Bronchial epithelial cell (primary cell): ENCODE measurements around the gene BIRC5. TPM values are rescaled to one million over a fixed set of nuclear protein-coding genes. Genes with fewer than 3 reads are reported as not detected.

Experiments used
- DNase-seq: peaks from one replicate; pipeline ENCODE4 v3.0.0-alpha.2; 2010; ENCODE audit warnings: low read depth
- FAIRE-seq: peaks from 2 replicates; lab custom pipeline; 2011; peaks lifted over from hg19 to GRCh38; lab: Jason Lieb, UNC
- H3K27me3 ChIP-seq: 2 replicates; pipeline ENCODE4 v1.5.1; 2011; ENCODE audit warnings: low read length; ENCODE audit not compliant: control insufficient read depth, insufficient read depth
- H3K36me3 ChIP-seq: 2 replicates; pipeline ENCODE4 v1.5.1; 2011; ENCODE audit warnings: low read length; ENCODE audit not compliant: control insufficient read depth, insufficient read depth
- H3K4me3 ChIP-seq: 2 replicates; pipeline ENCODE4 v1.5.1; 2011; ENCODE audit warnings: mild to moderate bottlenecking, low read depth, low read length, control low read depth
- total RNA-seq: library from RNA; depleted of rRNA; stranded (reverse); fragments of >200 nt; gene quantifications from 2 replicates; pipeline ENCODE4 v1.2.1, GENCODE V29; 2014
- TF ChIP-seq, protein P1 (sequence below): IDR thresholded peaks from 2 replicates; pipeline ENCODE4 v1.5.1; 2011; ENCODE audit warnings: mild to moderate bottlenecking, moderate library complexity, low read length, control low read depth, inconsistent platforms; ENCODE audit not compliant: insufficient read depth, severe bottlenecking

BIRC5 gene
- total RNA-seq, 1 donor from 2014 or later: 0.53 TPM

DNA sequence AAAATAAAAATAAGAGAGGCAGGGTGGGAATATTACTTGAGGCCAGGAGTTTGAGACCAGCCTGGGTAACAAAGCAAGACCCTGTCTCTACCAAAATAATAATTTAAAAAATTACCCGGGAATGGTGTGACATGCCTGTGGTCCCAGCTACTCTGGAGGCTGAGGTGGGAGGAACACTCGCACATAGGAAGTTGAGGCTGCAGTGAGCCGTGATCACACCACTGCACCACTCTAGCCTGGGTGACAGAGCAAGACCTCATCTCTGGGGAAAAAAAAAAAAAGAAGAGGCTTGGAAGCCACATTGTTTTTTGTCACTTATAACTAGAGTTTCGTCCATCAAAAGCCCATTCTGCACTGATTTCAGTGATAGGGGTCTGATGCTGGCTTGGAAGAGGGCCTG lies 14.1 kb downstream of the BIRC5 start:
- no peak for DNase-seq
- Histone ChIP-seq H3K27me3 (peaks cover 15% of the 10 kb centered on the region), H3K4me3 (no peak overlapping the region), H3K36me3 (peaks cover 6% of the 10 kb centered on the region)
- TF ChIP-seq, protein P1, sequence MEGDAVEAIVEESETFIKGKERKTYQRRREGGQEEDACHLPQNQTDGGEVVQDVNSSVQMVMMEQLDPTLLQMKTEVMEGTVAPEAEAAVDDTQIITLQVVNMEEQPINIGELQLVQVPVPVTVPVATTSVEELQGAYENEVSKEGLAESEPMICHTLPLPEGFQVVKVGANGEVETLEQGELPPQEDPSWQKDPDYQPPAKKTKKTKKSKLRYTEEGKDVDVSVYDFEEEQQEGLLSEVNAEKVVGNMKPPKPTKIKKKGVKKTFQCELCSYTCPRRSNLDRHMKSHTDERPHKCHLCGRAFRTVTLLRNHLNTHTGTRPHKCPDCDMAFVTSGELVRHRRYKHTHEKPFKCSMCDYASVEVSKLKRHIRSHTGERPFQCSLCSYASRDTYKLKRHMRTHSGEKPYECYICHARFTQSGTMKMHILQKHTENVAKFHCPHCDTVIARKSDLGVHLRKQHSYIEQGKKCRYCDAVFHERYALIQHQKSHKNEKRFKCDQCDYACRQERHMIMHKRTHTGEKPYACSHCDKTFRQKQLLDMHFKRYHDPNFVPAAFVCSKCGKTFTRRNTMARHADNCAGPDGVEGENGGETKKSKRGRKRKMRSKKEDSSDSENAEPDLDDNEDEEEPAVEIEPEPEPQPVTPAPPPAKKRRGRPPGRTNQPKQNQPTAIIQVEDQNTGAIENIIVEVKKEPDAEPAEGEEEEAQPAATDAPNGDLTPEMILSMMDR: no peak
- FAIRE-seq: no peak

DNA sequence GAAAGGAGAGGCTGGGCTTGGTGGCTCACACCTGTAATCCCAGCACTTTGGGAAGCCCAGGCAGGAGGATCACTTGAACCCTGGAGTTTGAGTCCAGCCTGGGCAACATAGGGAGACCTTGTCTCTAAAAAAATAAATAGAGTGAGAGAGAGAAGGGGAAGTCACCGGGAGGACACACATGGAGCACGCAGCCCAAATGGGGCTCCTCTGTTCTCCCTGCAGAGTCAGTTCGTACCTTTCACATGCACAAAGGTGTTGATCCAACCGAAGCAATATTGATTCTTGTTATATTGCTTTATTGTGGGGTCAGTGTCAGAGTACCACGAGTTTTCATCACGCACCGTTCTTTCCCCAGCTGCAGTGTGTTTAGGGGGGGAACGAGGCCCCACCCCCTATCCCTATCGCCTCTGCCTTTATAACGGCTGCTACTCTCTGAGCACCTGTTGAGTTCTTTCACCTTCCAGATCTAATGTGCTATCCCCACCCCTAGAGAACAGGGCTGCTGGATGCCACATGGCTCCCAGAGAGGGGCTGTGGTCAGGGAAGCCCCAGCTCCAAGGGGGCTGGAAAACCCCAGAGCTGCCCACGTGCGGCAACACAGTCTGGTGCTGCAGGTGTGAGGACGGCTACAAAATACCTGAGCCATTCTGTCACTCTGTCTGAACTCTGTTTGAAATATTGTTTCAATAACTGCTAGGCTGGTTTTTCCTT lies 16.4 kb downstream of the BIRC5 start:
- Histone ChIP-seq H3K36me3 (no peaks in the 10 kb centered on the region), H3K27me3 (peaks cover 15% of the 10 kb centered on the region), H3K4me3 (no peak overlapping the region)
- TF ChIP-seq, protein P1: no peak
- DNase-seq (no peak), FAIRE-seq (no peak)

DNA sequence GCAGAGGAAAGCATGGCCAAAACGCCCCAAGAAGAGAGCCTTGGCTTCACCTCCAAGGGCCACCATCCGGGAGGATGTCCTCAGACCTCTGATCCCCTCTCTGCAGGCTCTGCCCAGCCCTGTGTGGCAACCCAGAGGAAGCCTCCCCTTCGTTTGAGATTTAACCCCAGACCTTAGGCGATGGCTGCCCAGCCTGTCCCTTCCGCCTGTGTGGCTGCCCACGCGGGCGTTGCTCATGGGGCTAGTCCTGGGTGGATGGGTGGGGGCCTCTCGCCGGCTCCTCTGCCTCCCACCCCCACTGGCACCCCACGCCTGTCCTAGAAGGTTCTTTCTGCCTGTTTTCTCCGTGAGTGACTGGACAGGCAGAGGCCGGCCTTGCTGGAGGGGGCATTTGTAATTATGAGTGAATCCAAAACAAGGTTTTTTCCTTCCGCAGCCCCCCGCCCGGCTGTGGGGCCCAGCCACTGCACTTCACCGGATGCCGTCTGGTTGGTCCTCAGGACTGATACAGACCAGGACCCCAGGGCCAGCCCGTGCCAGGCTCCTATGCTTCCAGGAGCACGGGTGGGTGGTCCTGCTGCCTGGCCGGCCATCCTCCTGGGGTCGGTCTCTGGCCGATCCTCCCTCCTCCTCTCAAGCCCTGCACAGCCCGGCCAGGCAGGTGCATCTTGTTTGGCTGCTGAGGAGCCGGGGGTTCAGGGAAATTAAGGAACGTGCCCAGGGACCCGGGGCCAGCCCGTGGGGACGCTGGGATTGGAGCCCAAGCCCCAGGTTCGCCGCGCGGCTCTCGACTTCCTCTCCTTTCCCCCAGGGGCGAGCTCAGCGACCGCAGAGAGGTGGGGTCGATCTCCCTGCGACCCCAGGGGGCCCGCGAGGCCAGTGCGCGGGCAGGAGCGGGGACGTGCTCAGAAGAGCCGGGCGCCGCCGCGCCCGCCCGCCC lies 17.2 kb downstream of the BIRC5 start, which contains the start of gene TMEM235:
TSS of gene TMEM235 (plus strand) at position 636 of the 940 bp plus-strand sequence. CDS start 393 bp downstream, outside the sequence.
- peaks cover 15% of the 10 kb centered on the region for H3K27me3 ChIP-seq
- no peak within 1 kb of the TSS for H3K4me3 ChIP-seq
- no peaks in the 10 kb centered on the region for H3K36me3 ChIP-seq
- TF ChIP-seq, protein P1: no peak
- no peak for DNase-seq
- no peak for FAIRE-seq

DNA sequence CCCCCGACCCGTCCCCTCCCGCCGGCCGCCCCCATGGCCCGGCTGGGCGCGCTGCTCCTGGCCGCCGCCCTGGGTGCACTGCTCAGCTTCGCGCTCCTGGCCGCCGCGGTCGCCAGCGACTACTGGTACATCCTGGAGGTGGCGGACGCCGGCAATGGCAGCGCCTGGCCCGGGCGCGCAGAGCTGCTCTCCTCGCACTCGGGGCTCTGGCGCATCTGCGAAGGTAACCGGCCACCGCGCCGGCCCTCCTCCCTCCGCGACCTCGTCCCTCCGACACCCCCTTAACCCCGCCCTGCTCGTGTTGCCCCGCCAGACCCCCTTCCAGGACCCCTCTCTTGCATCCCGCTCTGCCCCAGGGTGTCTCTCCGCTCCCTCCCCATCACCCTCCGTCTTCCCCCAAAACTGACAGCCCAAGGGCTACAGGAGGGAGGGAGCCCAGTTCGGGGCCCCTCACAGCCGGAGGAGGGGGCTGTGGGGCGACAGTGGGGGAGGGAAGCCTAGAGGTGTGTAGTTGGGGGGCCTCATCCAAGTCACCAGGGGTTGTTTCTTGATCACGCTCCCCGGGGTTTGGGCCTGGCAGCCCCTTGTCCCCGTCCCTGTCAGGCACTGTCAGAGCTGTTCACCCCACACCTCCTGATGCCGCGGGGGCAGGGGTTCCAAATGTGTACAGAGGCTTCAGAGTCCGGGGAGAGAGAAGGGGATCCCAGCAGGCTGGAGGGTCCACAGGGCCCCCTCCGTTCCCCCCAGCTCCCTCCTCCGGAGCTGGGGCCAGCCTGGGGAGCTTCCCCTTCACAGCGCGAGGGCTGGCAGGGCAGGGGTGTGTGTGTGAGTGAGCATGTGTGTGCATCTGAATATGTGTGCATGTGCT lies 18.2 kb downstream of the BIRC5 start:
- TF ChIP-seq, protein P1: no peak
- H3K4me3 ChIP-seq: no peak overlapping the region
- no peak for FAIRE-seq

DNA sequence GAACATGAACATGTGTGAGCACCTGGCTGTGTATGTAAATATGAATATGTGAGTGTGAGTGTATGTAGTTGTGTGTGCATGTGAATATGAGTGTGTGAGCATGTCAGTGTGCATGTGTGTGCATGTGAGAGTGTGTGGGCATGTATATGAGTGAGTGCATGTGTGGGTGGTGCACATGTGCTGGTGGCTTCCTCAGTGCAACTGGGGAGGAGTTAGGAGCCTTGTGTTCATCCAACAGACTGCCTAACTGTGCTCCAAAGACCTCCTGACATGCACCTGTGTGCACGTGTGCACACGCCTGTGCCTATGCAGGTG lies 18.8 kb downstream of the BIRC5 start:
- TF ChIP-seq, protein P1: no peak
- DNase-seq (no peak), FAIRE-seq (peak; percentile 47)
- peaks cover 15% of the 10 kb centered on the region for H3K27me3 ChIP-seq
- no peaks in the 10 kb centered on the region for H3K36me3 ChIP-seq
- no peak overlapping the region for H3K4me3 ChIP-seq

More for the DNA sequence above, 18.2 kb downstream of the BIRC5 start:
- DNase-seq: no peak
- Histone ChIP-seq H3K36me3 (no peaks in the 10 kb centered on the region), H3K27me3 (peaks cover 15% of the 10 kb centered on the region)
